ENCODE results near the gene NAGS. TPM values are rescaled to one million over a fixed set of nuclear protein-coding genes. Genes with fewer than 3 reads are reported as not detected.
"Not testable (repeated sequence)": the region's sequence is repeated elsewhere in the genome, so short reads cannot be mapped to it uniquely, and the experiment has no call there.

NAGS gene
- total RNA-seq, 4 donors from 2014 or later = 0.13 to 1.2 (median 0.34) TPM

DNA sequence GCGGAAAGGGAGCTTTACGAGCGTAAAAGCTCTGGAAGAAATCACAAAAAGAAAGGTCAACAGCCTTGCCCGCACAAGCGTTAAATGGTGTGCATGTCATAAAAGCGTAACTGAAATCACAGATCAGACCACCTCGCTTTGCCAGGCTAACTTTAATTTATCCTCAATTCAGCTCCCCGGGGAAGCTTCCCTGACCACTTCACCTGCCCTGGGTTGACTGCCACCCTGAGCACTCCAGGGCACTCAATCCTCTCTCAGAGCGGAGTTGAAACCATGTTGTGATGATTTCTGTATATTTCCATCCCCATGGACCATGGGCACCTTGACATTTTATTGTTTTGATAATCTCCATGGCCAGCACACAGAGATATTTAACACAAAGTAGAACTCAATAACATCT is 16.1 kb upstream of the NAGS start:
- no peak for TF ChIP-seq CTCF (IDR thresholded peaks at IDR 0.05 in 4 of 5, conservative IDR thresholded peaks at IDR 0.05 in 1 of 5)
- TF ChIP-seq POLR2A (IDR thresholded peaks at IDR 0.05) = no peak
- no peak overlapping the region for H3K27ac ChIP-seq
- H3K9me3 ChIP-seq = no peaks in the 10 kb centered on the region
- H3K36me3 ChIP-seq = no peaks in the 10 kb centered on the region
- no peak overlapping the region for H3K4me3 ChIP-seq
- intact Hi-C loops (cut with DNase I; ENCODE audit: low total_unique reads) (no loop called here), in situ Hi-C loops (cut with MboI; ENCODE audit: low sequenced_read_pairs in 4 of 4) (no loop called here)
- H3K4me1 ChIP-seq = peaks cover 15 to 20% of the 10 kb centered on the region in 2 donors
- no peak for ATAC-seq
- no peak for DNase-seq
- peaks cover under 1 to 14% (median 8%) of the 10 kb centered on the region in 3 donors for H3K27me3 ChIP-seq

DNA sequence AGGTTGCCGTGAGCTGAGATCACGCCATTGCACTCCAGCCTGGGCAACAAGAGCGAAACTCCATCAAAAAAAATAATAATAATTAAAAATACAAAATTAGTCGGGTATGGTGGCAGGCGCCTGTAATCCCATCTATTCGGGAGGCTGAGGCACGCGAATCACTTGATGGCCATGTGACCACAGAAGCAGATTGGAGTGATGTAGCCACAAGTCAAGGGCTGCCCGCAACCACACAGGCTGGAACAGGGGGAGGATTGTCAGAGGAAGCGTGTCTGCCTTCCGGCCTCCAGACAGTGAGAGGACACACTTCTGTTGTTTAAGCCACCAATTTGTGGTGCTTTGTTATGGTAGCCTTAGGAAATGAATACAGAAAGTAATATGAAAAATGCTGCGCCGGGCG is 11.8 kb upstream of the NAGS start:
- no peak overlapping the region for H3K4me3 ChIP-seq
- H3K27ac ChIP-seq = no peak overlapping the region
- no peaks in the 10 kb centered on the region for H3K36me3 ChIP-seq
- in situ Hi-C loops (cut with MboI; ENCODE audit: low sequenced_read_pairs in 4 of 4) (loop anchor here (5.0 to 10.0 kb wide), 2 partner anchors 48 to 50 kb away; partner anchors contain the start of gene PPY (in 4 of the 4)), intact Hi-C loops (cut with DNase I; ENCODE audit: low total_unique reads) (no loop called here)
- peaks cover 7 to 8% of the 10 kb centered on the region in 2 donors for H3K4me1 ChIP-seq
- no peaks in the 10 kb centered on the region for H3K9me3 ChIP-seq
- ATAC-seq (no peak), DNase-seq (no peak)
- peaks cover 6 to 9% (median 9%) of the 10 kb centered on the region in 3 donors for H3K27me3 ChIP-seq
- TF ChIP-seq POLR2A (IDR thresholded peaks at IDR 0.05) (no peak), CTCF (IDR thresholded peaks at IDR 0.05 in 4 of 5, conservative IDR thresholded peaks at IDR 0.05 in 1 of 5) (no peak)

DNA sequence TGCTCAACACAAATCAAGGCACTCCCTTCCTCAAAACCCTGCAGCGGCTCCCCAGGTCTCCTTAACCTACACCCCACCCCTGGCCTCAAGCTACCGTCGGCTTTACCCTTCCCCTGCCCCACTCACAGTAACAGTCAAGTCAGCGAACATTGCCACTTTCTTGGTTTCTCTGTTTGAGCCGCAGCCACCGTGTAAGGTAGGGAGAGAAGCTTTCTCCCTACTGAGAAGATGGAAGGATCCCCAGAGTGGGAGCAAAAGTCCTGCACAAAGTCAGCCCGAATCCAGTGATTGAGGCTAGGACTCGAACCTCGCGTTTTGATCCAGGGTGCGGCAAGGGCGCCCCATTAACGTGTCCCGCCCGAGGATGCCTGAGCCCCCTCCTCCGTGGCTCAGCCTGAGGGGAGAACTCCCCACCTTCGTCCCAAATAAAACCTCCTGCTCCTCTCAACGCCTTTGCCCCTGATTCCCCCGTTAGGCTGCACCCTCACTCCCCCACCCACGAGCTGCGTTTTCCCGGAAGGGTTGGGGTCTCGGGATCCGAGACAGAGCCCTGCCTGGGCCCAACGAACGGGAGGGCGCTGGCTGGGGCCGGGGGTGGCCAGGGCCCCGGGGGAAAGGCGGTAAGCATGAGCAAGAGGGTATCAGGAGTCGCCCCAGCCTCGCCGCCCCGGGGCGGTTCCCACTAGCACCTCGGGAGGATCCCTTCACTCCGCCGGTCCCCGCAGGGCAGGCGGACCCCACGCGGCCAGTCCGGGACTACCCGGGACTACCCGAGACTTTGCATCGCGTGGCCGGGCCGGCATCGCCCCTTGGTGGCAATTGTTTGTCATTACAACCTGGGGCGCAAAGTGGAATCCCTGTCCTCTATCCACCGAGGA is 9.9 kb upstream of the NAGS start:
- in situ Hi-C loops (cut with MboI; ENCODE audit: low sequenced_read_pairs in 4 of 4) (loop anchor here (5.0 to 10.0 kb wide), 2 partner anchors 50 to 52 kb away; partner anchors contain the start of gene PPY (in 4 of the 4)), intact Hi-C loops (cut with DNase I; ENCODE audit: low total_unique reads) (loop anchor here (1.0 kb wide), 2 partner anchors 50 to 84 kb away; no protein-coding TSS in a partner anchor)
- peak; percentile 81 to 86 for ATAC-seq
- H3K4me1 ChIP-seq = peaks cover 3 to 8% of the 10 kb centered on the region in 2 donors
- TF ChIP-seq POLR2A (IDR thresholded peaks at IDR 0.05) (no peak), CTCF (IDR thresholded peaks at IDR 0.05 in 4 of 5, conservative IDR thresholded peaks at IDR 0.05 in 1 of 5) (peak; percentile 81 to 91 (median 88))
- H3K9me3 ChIP-seq = no peaks in the 10 kb centered on the region
- H3K27ac ChIP-seq = no peak overlapping the region
- peak; percentile 34 to 44 for DNase-seq
- H3K36me3 ChIP-seq = no peaks in the 10 kb centered on the region
- peaks cover 6 to 9% (median 9%) of the 10 kb centered on the region in 3 donors for H3K27me3 ChIP-seq
- H3K4me3 ChIP-seq = peak overlapping the region; percentile 18 to 46 (median 35)

DNA sequence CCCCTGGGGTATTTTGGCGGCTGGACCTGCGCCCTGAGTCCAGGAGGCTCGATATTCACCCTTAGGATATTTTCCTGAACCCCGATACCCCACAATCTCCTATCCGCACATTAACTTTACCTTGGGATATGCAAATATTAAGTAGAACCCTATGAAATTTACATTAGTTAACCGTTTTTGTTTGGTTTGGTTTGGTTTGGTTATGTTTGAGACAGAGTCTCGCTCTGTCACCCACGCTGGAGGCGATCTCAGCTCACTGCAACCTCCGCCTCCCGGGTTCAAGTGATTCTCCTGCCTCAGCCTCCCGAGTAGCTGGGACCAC is 9.3 kb upstream of the NAGS start:
- Histone ChIP-seq H3K4me3 (peak overlapping the region in 1 of 4 donors; percentile 46), H3K27ac (no peak overlapping the region), H3K27me3 (peaks cover 6 to 9% (median 9%) of the 10 kb centered on the region in 3 donors), H3K36me3 (no peaks in the 10 kb centered on the region), H3K9me3 (no peaks in the 10 kb centered on the region), H3K4me1 (peaks cover 3 to 8% of the 10 kb centered on the region in 2 donors)
- TF ChIP-seq CTCF (IDR thresholded peaks at IDR 0.05 in 4 of 5, conservative IDR thresholded peaks at IDR 0.05 in 1 of 5) (peak in 1 of 5 experiments; percentile 6), POLR2A (IDR thresholded peaks at IDR 0.05) (no peak)
- DNase-seq = no peak
- ATAC-seq = no peak
- intact Hi-C loops (cut with DNase I; ENCODE audit: low total_unique reads) = loop anchor here (1.0 kb wide), 2 partner anchors 51 to 85 kb away; no protein-coding TSS in a partner anchor
- in situ Hi-C loops (cut with MboI; ENCODE audit: low sequenced_read_pairs in 4 of 4) = loop anchor here in 3 of 4 donors (10.0 kb wide), 1 partner anchor 50 kb away; the partner anchor contains the start of gene PPY (in 3 of the 3)

DNA sequence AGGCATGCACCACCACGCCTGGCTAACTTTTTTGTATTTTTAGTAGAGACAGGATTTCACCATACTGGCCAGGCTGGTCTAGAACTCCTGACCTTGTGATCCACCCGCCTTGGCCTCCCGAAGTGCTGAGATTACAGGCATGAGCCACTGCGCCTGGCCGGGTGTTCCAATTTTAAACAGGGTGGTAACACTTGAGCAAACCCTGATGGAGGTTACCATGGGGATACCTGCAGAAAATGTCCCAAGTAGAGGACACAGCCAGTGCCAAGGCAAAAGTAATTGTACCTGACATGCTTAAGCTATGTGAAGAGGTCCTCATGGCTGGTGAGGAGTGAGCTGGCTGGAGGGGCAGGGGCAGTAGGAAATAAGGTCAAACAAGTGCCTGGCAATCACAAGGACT is 7.2 kb upstream of the NAGS start:
- H3K27ac ChIP-seq; H3K4me1 ChIP-seq; H3K36me3 ChIP-seq; H3K9me3 ChIP-seq; intact Hi-C loops (cut with DNase I; ENCODE audit: low total_unique reads); H3K27me3 ChIP-seq; DNase-seq; H3K4me3 ChIP-seq; ATAC-seq: not testable (repeated sequence)
- in situ Hi-C loops (cut with MboI; ENCODE audit: low sequenced_read_pairs in 4 of 4) = loop anchor here in 3 of 4 donors (10.0 kb wide), 1 partner anchor 52 kb away; the partner anchor contains the start of gene PPY (in 3 of the 3)
